Measurements from ENCODE around the gene RAD51B. TPM values are rescaled to one million over a fixed set of nuclear protein-coding genes. Genes with fewer than 3 reads are reported as not detected.

The RAD51B gene
- total RNA-seq, 1 experiment from 2014 or later = 29.9 TPM

DNA sequence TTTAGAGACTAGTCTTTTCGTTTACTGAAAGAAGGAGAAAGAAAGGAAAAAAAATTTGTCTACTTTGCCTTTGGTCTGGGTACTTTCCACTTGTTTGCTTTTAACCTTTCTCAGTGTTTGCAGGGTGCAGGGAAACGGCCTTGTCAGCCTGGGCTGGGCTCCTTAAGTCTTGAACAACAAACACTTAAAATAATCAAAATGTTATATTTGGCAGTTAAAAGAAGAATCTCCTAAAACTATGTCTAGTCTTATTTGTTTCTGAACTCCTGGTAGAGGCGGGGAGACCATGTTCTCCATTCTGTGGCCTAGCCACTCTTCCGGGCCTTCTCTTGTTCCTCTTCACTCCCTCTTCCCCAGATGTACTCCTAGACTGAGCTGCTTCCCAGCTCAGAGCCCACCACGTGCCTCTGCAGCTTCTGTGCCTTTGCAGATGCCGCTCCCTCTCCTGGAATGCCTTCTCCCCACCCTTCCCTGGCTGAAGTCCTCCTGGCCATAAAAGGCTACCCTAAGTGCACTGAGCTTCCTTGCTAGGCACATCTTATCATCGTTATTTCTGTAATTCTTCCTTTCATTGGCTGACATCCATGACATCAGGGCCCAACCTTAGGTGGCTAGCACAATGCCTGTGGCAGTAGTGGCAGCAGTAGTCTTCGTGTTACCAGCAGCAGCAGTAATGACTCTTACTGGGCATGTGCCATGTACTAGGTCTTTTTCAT, 540.4 kb downstream of the RAD51B start:
- TSS peak; percentile 52 for BruUV-seq (replicated peaks)
- no peak overlapping the region for H3K27ac ChIP-seq
- intact Hi-C loops (cut with micrococcal nuclease; ENCODE audit: unreplicated experiment) = no loop called here
- no peaks in the 10 kb centered on the region for H3K36me3 ChIP-seq (ENCODE audit: low read depth)
- H3K4me3 ChIP-seq = no peak overlapping the region
- DNase-seq = peak in 1 of 2 experiments; percentile 37
- ChIA-PET POLR2A (ENCODE audit: unreplicated experiment) (no interaction called here), CTCF (no interaction called here)
- TF ChIP-seq, protein P1, sequence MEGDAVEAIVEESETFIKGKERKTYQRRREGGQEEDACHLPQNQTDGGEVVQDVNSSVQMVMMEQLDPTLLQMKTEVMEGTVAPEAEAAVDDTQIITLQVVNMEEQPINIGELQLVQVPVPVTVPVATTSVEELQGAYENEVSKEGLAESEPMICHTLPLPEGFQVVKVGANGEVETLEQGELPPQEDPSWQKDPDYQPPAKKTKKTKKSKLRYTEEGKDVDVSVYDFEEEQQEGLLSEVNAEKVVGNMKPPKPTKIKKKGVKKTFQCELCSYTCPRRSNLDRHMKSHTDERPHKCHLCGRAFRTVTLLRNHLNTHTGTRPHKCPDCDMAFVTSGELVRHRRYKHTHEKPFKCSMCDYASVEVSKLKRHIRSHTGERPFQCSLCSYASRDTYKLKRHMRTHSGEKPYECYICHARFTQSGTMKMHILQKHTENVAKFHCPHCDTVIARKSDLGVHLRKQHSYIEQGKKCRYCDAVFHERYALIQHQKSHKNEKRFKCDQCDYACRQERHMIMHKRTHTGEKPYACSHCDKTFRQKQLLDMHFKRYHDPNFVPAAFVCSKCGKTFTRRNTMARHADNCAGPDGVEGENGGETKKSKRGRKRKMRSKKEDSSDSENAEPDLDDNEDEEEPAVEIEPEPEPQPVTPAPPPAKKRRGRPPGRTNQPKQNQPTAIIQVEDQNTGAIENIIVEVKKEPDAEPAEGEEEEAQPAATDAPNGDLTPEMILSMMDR (conservative IDR thresholded peaks at IDR 0.05) = no peak
- TF ChIP-seq EZH2 (IDR thresholded peaks at IDR 0.05; ENCODE audit: low read depth) = no peak
- no peaks in the 10 kb centered on the region for H4K20me1 ChIP-seq (ENCODE audit: insufficient read depth)
- no peaks in the 10 kb centered on the region for H3K9me2 ChIP-seq (ENCODE audit: insufficient read depth)
- H3K4me1 ChIP-seq (replicated peaks; ENCODE audit: insufficient read depth) = peaks cover 12% of the 10 kb centered on the region
- H3K4me2 ChIP-seq = peak overlapping the region; percentile 1; the same call in 1 of the 2 replicates
- H3K27me3 ChIP-seq (ENCODE audit: insufficient read depth, low read depth) = no peaks in the 10 kb centered on the region
- no peaks in the 10 kb centered on the region for H3K9me3 ChIP-seq (ENCODE audit: insufficient read depth, low read depth)
- 0 out of 2 replicates have a peak, but pooled peaks cover 1% of the 10 kb centered on the region for H3F3A ChIP-seq (ENCODE audit: insufficient read depth, low read depth)
- peak overlapping the region; percentile 53; the same call in 1 of the 2 replicates for H2AFZ ChIP-seq
- no peaks in the 10 kb centered on the region for H3K79me2 ChIP-seq (ENCODE audit: low read depth)

DNA sequence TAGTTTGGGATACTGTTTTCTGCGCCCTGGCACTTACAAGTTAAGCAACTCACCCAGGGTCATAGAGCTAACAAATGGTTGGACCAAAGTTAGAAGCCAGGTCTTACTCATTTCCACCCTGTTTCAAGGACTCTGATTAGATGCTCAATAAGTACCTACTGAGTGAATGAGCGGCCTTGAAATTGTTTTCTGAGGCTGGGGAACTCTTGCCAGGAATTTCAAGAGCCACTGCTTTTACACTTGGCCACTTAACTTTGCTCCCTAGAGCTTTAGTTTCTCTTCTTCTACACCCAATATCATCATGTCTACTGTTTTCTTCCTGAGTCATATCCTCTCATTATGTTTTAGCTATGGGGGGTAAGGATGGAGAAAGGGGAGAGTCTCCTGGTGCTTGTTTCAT, 541.7 kb downstream of the RAD51B start:
- H3K27ac ChIP-seq = no peak overlapping the region
- intact Hi-C loops (cut with micrococcal nuclease; ENCODE audit: unreplicated experiment) = no loop called here
- CTCF ChIA-PET = interaction anchor here (0.6 kb wide), 1 partner anchor 55 kb away, joined by 3 read pairs; no protein-coding TSS in a partner anchor

DNA sequence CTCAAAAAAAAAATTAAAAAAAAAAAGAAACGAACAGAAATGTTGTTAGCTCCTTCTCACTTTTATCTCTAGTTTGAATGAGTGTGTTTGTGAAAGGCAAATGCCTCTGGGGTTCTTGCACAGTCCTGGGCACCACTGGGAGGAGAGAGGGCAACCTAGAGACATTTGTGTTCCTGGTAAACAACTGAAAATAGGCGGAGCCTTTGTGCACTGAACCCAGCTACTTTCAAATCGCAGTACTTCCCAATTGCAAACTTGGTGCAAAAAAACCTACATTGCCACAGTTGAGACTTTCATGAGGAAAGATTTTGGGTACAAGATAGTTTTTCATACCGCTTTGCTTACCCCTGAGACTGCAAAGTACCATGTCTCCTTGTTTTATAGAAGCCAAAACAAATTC, 543.3 kb downstream of the RAD51B start:
- intact Hi-C loops (cut with micrococcal nuclease; ENCODE audit: unreplicated experiment) = no loop called here
- H4K20me1 ChIP-seq (ENCODE audit: insufficient read depth) = no peaks in the 10 kb centered on the region
- no peaks in the 10 kb centered on the region for H3K36me3 ChIP-seq (ENCODE audit: low read depth)
- H3K4me1 ChIP-seq (replicated peaks; ENCODE audit: insufficient read depth) = peaks cover 21% of the 10 kb centered on the region
- TF ChIP-seq, protein P1 (conservative IDR thresholded peaks at IDR 0.05) = no peak
- TF ChIP-seq EZH2 (IDR thresholded peaks at IDR 0.05; ENCODE audit: low read depth) = no peak
- no peak overlapping the region for H3K4me3 ChIP-seq
- H2AFZ ChIP-seq = no peak overlapping the region
- no peak overlapping the region for H3K4me2 ChIP-seq
- no peaks in the 10 kb centered on the region for H3K9me2 ChIP-seq (ENCODE audit: insufficient read depth)
- 0 out of 2 replicates have a peak, but pooled peaks cover 6% of the 10 kb centered on the region for H3F3A ChIP-seq (ENCODE audit: insufficient read depth, low read depth)
- ChIA-PET POLR2A (ENCODE audit: unreplicated experiment) (no interaction called here), CTCF (no interaction called here)
- no peaks in the 10 kb centered on the region for H3K27me3 ChIP-seq (ENCODE audit: insufficient read depth, low read depth)
- no peaks in the 10 kb centered on the region for H3K79me2 ChIP-seq (ENCODE audit: low read depth)
- DNase-seq = no peak
- H3K27ac ChIP-seq = no peak overlapping the region
- peaks cover 5% of the 10 kb centered on the region for H3K9me3 ChIP-seq (ENCODE audit: insufficient read depth, low read depth)
- BruUV-seq (replicated peaks) = no TSS peak

More for the DNA sequence above, 541.7 kb downstream of the RAD51B start:
- BruUV-seq (replicated peaks) = no TSS peak
- H2AFZ ChIP-seq = no peak overlapping the region
- H3K9me3 ChIP-seq (ENCODE audit: insufficient read depth, low read depth) = 0 out of 2 replicates have a peak, but pooled peaks cover under 1% of the 10 kb centered on the region
- no peaks in the 10 kb centered on the region for H3K79me2 ChIP-seq (ENCODE audit: low read depth)
- H3K4me2 ChIP-seq = no peak overlapping the region
- H3K4me3 ChIP-seq = no peak overlapping the region
- no peaks in the 10 kb centered on the region for H4K20me1 ChIP-seq (ENCODE audit: insufficient read depth)
- no peak for DNase-seq
- no peaks in the 10 kb centered on the region for H3K36me3 ChIP-seq (ENCODE audit: low read depth)
- no peaks in the 10 kb centered on the region for H3K9me2 ChIP-seq (ENCODE audit: insufficient read depth)
- H3F3A ChIP-seq (ENCODE audit: insufficient read depth, low read depth) = 0 out of 2 replicates have a peak, but pooled peaks cover 6% of the 10 kb centered on the region
- peaks cover 21% of the 10 kb centered on the region for H3K4me1 ChIP-seq (replicated peaks; ENCODE audit: insufficient read depth)
- H3K27me3 ChIP-seq (ENCODE audit: insufficient read depth, low read depth) = no peaks in the 10 kb centered on the region
- POLR2A ChIA-PET (ENCODE audit: unreplicated experiment) = no interaction called here
- TF ChIP-seq EZH2 (IDR thresholded peaks at IDR 0.05; ENCODE audit: low read depth) = no peak
- TF ChIP-seq, protein P1 (conservative IDR thresholded peaks at IDR 0.05) = no peak
